K562 (cell line): ENCODE results near the gene GRM2. TPM values are rescaled to one million over a fixed set of nuclear protein-coding genes. Genes with fewer than 3 reads are reported as not detected.

ENCODE experiments used
- ARID1B ChIP-seq: fragments of 450-650 bp; IDR thresholded peaks from 2 replicates; pipeline ENCODE4 v1.6.1; 2016; ENCODE audit warnings: antibody characterized with exemption, mild to moderate bottlenecking, inconsistent platforms
- CBFA2T2 ChIP-seq: fragments of 450-650 bp; conservative IDR thresholded peaks from 2 replicates; pipeline ENCODE4 v1.6.1; 2017; ENCODE audit warnings: mild to moderate bottlenecking
- CREM ChIP-seq: IDR thresholded peaks from 2 replicates; pipeline ENCODE4 v1.6.1; 2014; ENCODE audit warnings: antibody characterized with exemption, low read depth
- DEAF1 ChIP-seq: fragments of 450-650 bp; formaldehyde crosslinking; IDR thresholded peaks from 2 replicates; pipeline ENCODE4 v1.4.0; 2020; ENCODE audit warnings: mild to moderate bottlenecking, moderate library complexity
- DPF2 ChIP-seq: fragments of 450-650 bp; IDR thresholded peaks from 2 replicates; pipeline ENCODE4 v1.6.1; 2016
- EHMT2 ChIP-seq: fragments of 450-650 bp; IDR thresholded peaks from 2 replicates; pipeline ENCODE4 v1.6.1; 2018; ENCODE audit warnings: antibody characterized with exemption
- HMBOX1 ChIP-seq: sonication (generic); IDR thresholded peaks from 2 replicates; pipeline ENCODE4 v1.6.1; 2016
- MAX ChIP-seq: sonication (generic); formaldehyde crosslinking; IDR thresholded peaks from 2 replicates; pipeline ENCODE4 v1.9.0; 2022; ENCODE audit warnings: mild to moderate bottlenecking, missing genetic modification reagents
- MEIS2 ChIP-seq: fragments of 450-650 bp; IDR thresholded peaks from 2 replicates; pipeline ENCODE4 v1.6.1; 2014; ENCODE audit warnings: mild to moderate bottlenecking; ENCODE audit not compliant: partially characterized antibody
- SNIP1 ChIP-seq: fragments of 450-650 bp; IDR thresholded peaks from 2 replicates; pipeline ENCODE4 v1.7.1; 2017; ENCODE audit warnings: low read depth, mild to moderate bottlenecking
- TCF3 ChIP-seq: sonication (generic); formaldehyde crosslinking; IDR thresholded peaks from 2 replicates; pipeline ENCODE4 v1.4.0; 2020; ENCODE audit warnings: mild to moderate bottlenecking, missing genetic modification reagents
- TEAD4 ChIP-seq, 2 experiments: sonication (generic) in 1 of 2; formaldehyde crosslinking in 1 of 2; IDR thresholded peaks; 2 replicates each; pipeline versions ENCODE4 v1.6.1 to v1.8.0; 2012 to 2022; ENCODE audit warnings: borderline replicate concordance in 1 of 2, inconsistent platforms in 1 of 2, low read length in 1 of 2, mild to moderate bottlenecking in 1 of 2, missing genetic modification reagents in 1 of 2
- ZMIZ1 ChIP-seq, 2 experiments: fragments of 150-350 bp in 1 of 2; IDR thresholded peaks; 2 replicates each; pipeline ENCODE4 v1.6.1; 2012 to 2016; ENCODE audit warnings: low read depth in 2 of 2, low read length in 2 of 2, mild to moderate bottlenecking in 1 of 2, moderate library complexity in 1 of 2
- polyA plus RNA-seq, 8 experiments: library from polyadenylated mRNA; depleted of rRNA in 4 of 8; stranded (reverse) in 5 of 8; unstranded in 3 of 8; fragments of >200 nt; fragmentation: Nextera tagmentation in 2 of 8; fragmentation: Illumina TruSeq in 1 of 8; extraction: Ambion mirVana in 2 of 8; extraction: Trizol in 1 of 8; gene quantifications; 2 replicates each; pipeline versions ENCODE4 v1.2.1 to v1.2.3, GENCODE V29; 2011 to 2014; ENCODE audit warnings: inconsistent platforms in 1 of 8, missing spikeins in 1 of 8
- total RNA-seq, 7 experiments: library from RNA; depleted of rRNA in 6 of 7; stranded (reverse); fragments of >200 nt in 6 of 7; fragmentation: Illumina TruSeq in 2 of 7; extraction: Trizol in 2 of 7; gene quantifications; 2 replicates each; pipeline versions ENCODE4 v1.2.1 to v1.2.3, GENCODE V29; 2011 to 2021; ENCODE audit warnings: low replicate concordance in 1 of 7

GRM2 gene
- total and polyA plus RNA-seq, 9 of the 15 experiments (the other 6 are each of a cell fraction or from before 2014, with no cell fraction given), result not detected

GRCh38 chr3:51682079-51682478, 24.8 kb upstream of the GRM2 start (continued):
- TF ChIP-seq ZMIZ1 (IDR thresholded peaks at IDR 0.05; ENCODE audit: low read depth in 2 of 2, low read length in 2 of 2) (0 out of 4 replicates have a peak, but pooled peaks of 1 of the 2 experiments have one; percentile 43), CREM (peak; percentile 66), CBFA2T2 (peak; percentile 65), SNIP1 (no peak), ARID1B (peak; percentile 41; the same call in 1 of the 2 replicates), TEAD4 (IDR thresholded peaks at IDR 0.05; ENCODE audit: low read length) (peak; percentile 60), TEAD4 (CRISPR knock-in tag; IDR thresholded peaks at IDR 0.05; ENCODE audit: borderline replicate concordance) (no peak), EHMT2 (no peak), DEAF1 (CRISPR knock-in tag) (peak; percentile 76), MEIS2 (peak; percentile 70), MAX (CRISPR knock-in tag) (no peak), DPF2 (0 out of 2 replicates have a peak, but pooled peaks have one; percentile 32), HMBOX1 (peak; percentile 32; the same call in 1 of the 2 replicates), TCF3 (peak; percentile 78)
